HG03439 (cell line): Measurements from ENCODE around the gene MUTYH.

Experiments
- ATAC-seq: cut with Tn5 transposase; IDR thresholded peaks from one replicate; pipeline ENCODE4 v1.9.1; 2021; ENCODE audit warnings: mild to moderate bottlenecking, moderate library complexity; ENCODE audit not compliant: unreplicated experiment

MUTYH gene

GRCh38 chr1:45282351-45282750, 57.9 kb downstream of the MUTYH start:
- no peak for ATAC-seq
